Activated naive CD4-positive, alpha-beta T cell treated with anti-CD3 and anti-CD28 coated beads for 36 hours (primary cell): ENCODE data around the gene RNASE11. TPM values are rescaled to one million over a fixed set of nuclear protein-coding genes. Genes with fewer than 3 reads are reported as not detected.
"Not testable (repeated sequence)": the region's sequence is repeated elsewhere in the genome, so short reads cannot be mapped to it uniquely, and the experiment has no call there.

Experiments
- CTCF ChIA-PET: fragments of 350-600 bp; sonication (Branson Sonifier 250); formaldehyde crosslinking; loops from one replicate; lab custom pipeline; 2021; ENCODE audit warnings: antibody characterized with exemption; lab: Charles Lee
- DNase-seq: peaks from one replicate; pipeline ENCODE4 v3.0.0-alpha.2; 2020
- H3K27ac Mint-ChIP-seq: one replicate; pipeline ENCODE4 v1.8.0; 2021; ENCODE audit warnings: mild to moderate bottlenecking, mixed read lengths
- H3K27me3 Mint-ChIP-seq: one replicate; pipeline ENCODE4 v1.8.0; 2021; ENCODE audit warnings: low read depth, mixed read lengths
- H3K36me3 Mint-ChIP-seq: one replicate; pipeline ENCODE4 v1.8.0; 2021; ENCODE audit warnings: low read depth, mixed read lengths
- H3K4me1 Mint-ChIP-seq: one replicate; pipeline ENCODE4 v1.8.0; 2021; ENCODE audit warnings: low read depth, mixed read lengths
- H3K4me3 Mint-ChIP-seq: one replicate; pipeline ENCODE4 v1.8.0; 2021; ENCODE audit warnings: mild to moderate bottlenecking, moderate library complexity, mixed read lengths
- H3K9me3 Mint-ChIP-seq: one replicate; pipeline ENCODE4 v1.8.0; 2021; ENCODE audit warnings: mixed read lengths
- intact Hi-C: fragments of 100-400 bp; cut with micrococcal nuclease; formaldehyde crosslinking; loops from one replicate; pipeline ENCODE4 v1.15.1; 2023
- total RNA-seq, 2 experiments: library from RNA; stranded (reverse); gene quantifications; one replicate each; pipeline ENCODE4 v1.2.3, GENCODE V29; 2021

RNASE11 gene
- total RNA-seq, 2 experiments from 2014 or later = not detected

- H3K27me3 Mint-ChIP-seq = peaks cover 21% of the 10 kb centered on the region
- CTCF ChIA-PET = interaction anchor here (3.6 kb wide), 1 partner anchor 11 kb away, joined by 23 read pairs; no protein-coding TSS in a partner anchor
Observed at GRCh38 chr14:20624495-20625070, 36.8 kb upstream of the RNASE11 start.

GRCh38 chr14:20623798-20624197, 36.0 kb upstream of the RNASE11 start:
- Mint-ChIP-seq H3K4me3 (peak overlapping the region; percentile 76), H3K4me1 (peaks cover 65% of the 10 kb centered on the region), H3K36me3 (no peaks in the 10 kb centered on the region), H3K9me3 (peaks cover 3% of the 10 kb centered on the region), H3K27ac (no peak overlapping the region), H3K27me3 (peaks cover 21% of the 10 kb centered on the region)
- peak; percentile 66 for DNase-seq
- intact Hi-C loops = loop anchor here (2.0 kb wide), 1 partner anchor 39 kb away; no protein-coding TSS in a partner anchor
- CTCF ChIA-PET = interaction anchor here (1.8 to 3.6 kb wide), 2 partner anchors 10 to 34 kb away, joined by 5 to 23 read pairs; no protein-coding TSS in a partner anchor

More at GRCh38 chr14:20624495-20625070, 36.8 kb upstream of the RNASE11 start:
- no peaks in the 10 kb centered on the region for H3K36me3 Mint-ChIP-seq
- peak; percentile 70 for DNase-seq
- peak overlapping the region; percentile 75 for H3K27ac Mint-ChIP-seq
- H3K4me3 Mint-ChIP-seq = peak overlapping the region; percentile 76
- H3K9me3 Mint-ChIP-seq = peaks cover 3% of the 10 kb centered on the region
- intact Hi-C loops = loop anchor here (1.0 to 2.0 kb wide), 4 partner anchors 9 to 59 kb away; no protein-coding TSS in a partner anchor
- H3K4me1 Mint-ChIP-seq = peaks cover 65% of the 10 kb centered on the region

DNA sequence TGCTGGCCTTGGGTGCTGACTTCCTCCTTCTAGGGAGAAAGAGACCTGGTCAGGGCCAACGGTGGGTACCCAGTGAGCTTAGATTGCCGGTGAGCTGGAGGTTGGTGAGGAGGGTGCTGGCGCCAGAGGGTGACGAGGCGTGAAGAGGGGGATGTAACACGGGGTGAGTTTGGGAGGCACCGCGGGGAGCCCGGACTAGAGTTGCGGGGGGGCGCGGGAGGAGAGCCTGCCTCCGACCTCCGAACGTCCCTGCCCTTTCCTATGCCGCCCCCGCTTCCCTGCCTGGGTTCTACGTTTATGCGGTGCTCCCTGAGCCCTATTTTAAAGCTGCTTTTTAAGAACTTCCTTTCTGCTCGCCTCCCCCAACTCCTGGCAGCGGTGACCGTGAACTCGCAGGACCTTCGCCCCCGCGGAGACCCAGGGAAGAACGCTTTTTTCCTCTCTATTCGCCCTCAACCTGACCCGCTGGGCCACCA, 35.1 kb upstream of the RNASE11 start:
- CTCF ChIA-PET = interaction anchor here (0.8 to 3.6 kb wide), 6 partner anchors 9 to 292 kb away, joined by 3 to 23 read pairs (median 4); no protein-coding TSS in a partner anchor
- Mint-ChIP-seq H3K4me3 (peak overlapping the region; percentile 62), H3K27ac (no peak overlapping the region), H3K4me1 (peaks cover 61% of the 10 kb centered on the region), H3K36me3 (no peaks in the 10 kb centered on the region), H3K27me3 (peaks cover 14% of the 10 kb centered on the region), H3K9me3 (peaks cover 3% of the 10 kb centered on the region)
- DNase-seq = peak; percentile 29
- intact Hi-C loops = no loop called here

DNA sequence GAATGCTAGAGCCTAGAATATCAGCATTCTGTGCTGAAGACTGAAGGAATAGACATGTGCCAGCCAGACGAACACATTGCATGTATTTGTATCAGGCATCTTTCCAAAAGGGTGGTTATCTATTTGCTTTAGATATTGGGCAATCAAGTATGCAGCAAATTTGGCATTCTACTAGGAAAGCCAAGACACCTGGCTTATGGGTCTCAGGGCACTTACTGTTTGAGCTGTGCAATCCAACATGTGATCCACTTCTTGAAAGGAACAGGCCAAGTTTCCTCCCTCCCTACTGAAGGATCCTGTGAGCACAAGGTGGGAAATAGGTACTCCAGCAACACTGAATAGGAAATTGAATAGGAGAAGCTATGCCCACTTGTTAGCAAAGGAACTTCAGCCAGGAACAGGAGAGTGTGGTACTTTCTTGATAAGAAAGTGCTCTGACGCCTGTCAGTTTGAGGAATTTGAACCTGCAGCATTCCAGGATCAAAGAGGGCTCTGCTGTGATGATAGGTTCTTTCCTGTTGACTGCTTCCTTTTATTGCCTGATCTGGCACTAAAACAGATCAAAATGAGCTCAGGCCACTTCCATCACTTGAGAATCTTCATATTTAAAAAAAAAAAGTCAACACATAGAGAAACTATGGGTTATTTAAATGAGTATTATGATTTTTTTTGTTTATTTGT, 33.1 kb upstream of the RNASE11 start:
- Mint-ChIP-seq H3K27ac (no peak overlapping the region), H3K4me1 (peaks cover 45% of the 10 kb centered on the region), H3K4me3 (no peak overlapping the region), H3K9me3 (peaks cover 3% of the 10 kb centered on the region), H3K36me3 (no peaks in the 10 kb centered on the region), H3K27me3 (peaks cover 8% of the 10 kb centered on the region)
- DNase-seq = no peak
- intact Hi-C loops = no loop called here
- CTCF ChIA-PET = interaction anchor here (1.5 to 3.6 kb wide), 2 partner anchors 7 to 12 kb away, joined by 3 to 23 read pairs; no protein-coding TSS in a partner anchor

DNA sequence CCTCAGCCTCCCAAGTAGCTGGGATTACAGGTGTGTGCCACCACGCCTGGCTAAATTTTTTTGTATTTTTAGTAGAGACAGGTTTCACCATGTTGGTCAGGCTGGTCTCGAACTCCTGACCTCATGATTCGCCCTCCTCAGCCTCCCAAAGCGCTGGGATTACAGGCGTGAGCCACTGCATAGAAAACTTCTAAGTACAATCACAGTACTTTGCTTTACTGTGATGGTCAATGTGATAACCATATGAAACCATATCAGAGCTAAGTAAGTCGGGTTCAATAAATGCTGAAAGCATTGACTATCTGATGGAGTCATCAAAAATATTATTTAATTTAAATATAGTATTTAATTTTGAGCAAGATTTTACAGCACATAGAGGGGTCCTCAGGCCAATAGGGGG, 31.9 kb upstream of the RNASE11 start:
- intact Hi-C loops, H3K4me3 Mint-ChIP-seq, H3K9me3 Mint-ChIP-seq, H3K36me3 Mint-ChIP-seq, H3K27me3 Mint-ChIP-seq, DNase-seq, H3K27ac Mint-ChIP-seq: not testable (repeated sequence)
- H3K4me1 Mint-ChIP-seq = peaks cover 34% of the 10 kb centered on the region
- CTCF ChIA-PET = interaction anchor here (1.0 to 1.5 kb wide), 2 partner anchors 11 to 72 kb away, joined by 3 read pairs; no protein-coding TSS in a partner anchor

GRCh38 chr14:20618271-20618749, 30.5 kb upstream of the RNASE11 start:
- H3K27ac Mint-ChIP-seq = no peak overlapping the region
- peaks cover 25% of the 10 kb centered on the region for H3K4me1 Mint-ChIP-seq

GRCh38 chr14:20617138-20618003, 29.6 kb upstream of the RNASE11 start:
- H3K4me1 Mint-ChIP-seq = peaks cover 16% of the 10 kb centered on the region
- no peak for DNase-seq
- H3K27me3 Mint-ChIP-seq = no peaks in the 10 kb centered on the region
- no peak overlapping the region for H3K4me3 Mint-ChIP-seq
- no peak overlapping the region for H3K27ac Mint-ChIP-seq
- H3K9me3 Mint-ChIP-seq = peaks cover 3% of the 10 kb centered on the region
- CTCF ChIA-PET = interaction anchor here (0.9 kb wide), 1 partner anchor 74 kb away, joined by 3 read pairs; no protein-coding TSS in a partner anchor
- intact Hi-C loops = no loop called here
- no peaks in the 10 kb centered on the region for H3K36me3 Mint-ChIP-seq

More at GRCh38 chr14:20618271-20618749, 30.5 kb upstream of the RNASE11 start:
- H3K36me3 Mint-ChIP-seq = no peaks in the 10 kb centered on the region
- H3K9me3 Mint-ChIP-seq = peaks cover 3% of the 10 kb centered on the region
- no peak overlapping the region for H3K4me3 Mint-ChIP-seq
- DNase-seq = no peak
- intact Hi-C loops = no loop called here
- CTCF ChIA-PET = no interaction called here
- H3K27me3 Mint-ChIP-seq = peaks cover 2% of the 10 kb centered on the region

DNA sequence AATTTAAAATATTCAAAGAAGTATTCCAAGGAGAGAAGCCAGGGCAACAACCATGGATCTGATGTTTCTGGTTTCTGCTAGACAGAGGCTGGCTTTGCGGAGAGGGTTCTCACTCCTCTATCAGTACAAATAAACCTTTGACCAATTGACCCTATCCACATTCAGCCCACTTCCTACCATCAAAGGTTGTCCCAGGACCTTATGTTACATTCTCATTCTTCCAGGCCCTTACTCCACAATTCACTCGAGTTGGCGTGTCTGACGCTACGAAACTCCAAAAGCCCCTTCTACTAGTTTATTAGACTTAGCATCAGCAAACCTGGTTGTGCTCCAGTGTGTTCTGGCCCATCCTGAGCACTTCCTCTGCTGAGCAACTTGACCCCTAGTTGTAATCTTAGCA, 28.2 kb upstream of the RNASE11 start:
- no peaks in the 10 kb centered on the region for H3K27me3 Mint-ChIP-seq
- no peak overlapping the region for H3K4me3 Mint-ChIP-seq
- H3K4me1 Mint-ChIP-seq = peaks cover 10% of the 10 kb centered on the region
- CTCF ChIA-PET = interaction anchor here (0.6 to 0.9 kb wide), 3 partner anchors 20 to 75 kb away, joined by 3 to 4 read pairs (median 3); no protein-coding TSS in a partner anchor
- H3K36me3 Mint-ChIP-seq = no peaks in the 10 kb centered on the region
- DNase-seq = no peak
- no peak overlapping the region for H3K27ac Mint-ChIP-seq
- H3K9me3 Mint-ChIP-seq = no peaks in the 10 kb centered on the region
- intact Hi-C loops = no loop called here

DNA sequence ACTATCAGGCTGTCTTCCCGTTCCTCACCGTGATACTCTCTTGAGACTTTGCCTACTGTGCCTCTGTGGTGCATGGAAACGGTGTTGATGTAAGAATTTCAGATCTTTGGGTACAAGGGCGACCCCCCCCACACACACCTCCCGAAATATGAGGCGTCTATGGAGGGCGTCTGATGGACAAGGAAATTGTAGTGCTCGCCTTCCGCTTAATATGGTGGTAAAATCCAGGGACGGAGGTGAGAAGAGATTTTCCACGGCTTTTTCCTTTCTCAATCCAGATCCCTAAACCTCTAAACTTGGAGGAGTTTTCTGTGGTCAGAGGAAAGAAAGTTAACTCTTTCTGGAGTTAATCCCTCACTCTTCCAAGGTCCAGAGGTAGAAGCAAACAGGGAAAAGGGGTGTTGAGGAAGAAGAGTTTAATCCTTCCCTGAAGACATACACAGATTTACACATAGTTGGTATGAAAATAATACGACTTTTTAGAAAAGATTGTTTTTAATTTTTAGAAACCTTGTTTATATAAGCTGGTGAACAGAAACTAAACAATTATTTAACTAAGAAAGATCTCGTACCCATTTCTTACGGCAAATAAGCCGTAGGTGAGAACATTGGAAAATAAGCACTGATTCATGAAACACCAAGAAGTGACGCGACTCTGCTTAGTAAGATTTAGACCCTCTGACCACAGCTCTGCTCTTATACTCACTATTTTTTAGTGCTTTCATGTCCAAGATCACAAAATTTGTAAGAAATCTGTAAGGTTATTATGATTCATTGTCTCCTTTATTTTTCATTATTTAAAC, 26.4 kb upstream of the RNASE11 start:
- DNase-seq = no peak
- Mint-ChIP-seq H3K4me3 (no peak overlapping the region), H3K4me1 (peaks cover 10% of the 10 kb centered on the region), H3K36me3 (no peaks in the 10 kb centered on the region), H3K27me3 (no peaks in the 10 kb centered on the region), H3K9me3 (no peaks in the 10 kb centered on the region), H3K27ac (no peak overlapping the region)
- CTCF ChIA-PET = interaction anchor here (0.6 to 2.7 kb wide), 14 partner anchors 9 to 287 kb away, joined by 3 to 23 read pairs (median 4); partner anchors contain the start of gene RNASE4
- intact Hi-C loops = loop anchor here (5.0 kb wide), 2 partner anchors 168 to 258 kb away; partner anchors contain the start of gene RNASE6

DNA sequence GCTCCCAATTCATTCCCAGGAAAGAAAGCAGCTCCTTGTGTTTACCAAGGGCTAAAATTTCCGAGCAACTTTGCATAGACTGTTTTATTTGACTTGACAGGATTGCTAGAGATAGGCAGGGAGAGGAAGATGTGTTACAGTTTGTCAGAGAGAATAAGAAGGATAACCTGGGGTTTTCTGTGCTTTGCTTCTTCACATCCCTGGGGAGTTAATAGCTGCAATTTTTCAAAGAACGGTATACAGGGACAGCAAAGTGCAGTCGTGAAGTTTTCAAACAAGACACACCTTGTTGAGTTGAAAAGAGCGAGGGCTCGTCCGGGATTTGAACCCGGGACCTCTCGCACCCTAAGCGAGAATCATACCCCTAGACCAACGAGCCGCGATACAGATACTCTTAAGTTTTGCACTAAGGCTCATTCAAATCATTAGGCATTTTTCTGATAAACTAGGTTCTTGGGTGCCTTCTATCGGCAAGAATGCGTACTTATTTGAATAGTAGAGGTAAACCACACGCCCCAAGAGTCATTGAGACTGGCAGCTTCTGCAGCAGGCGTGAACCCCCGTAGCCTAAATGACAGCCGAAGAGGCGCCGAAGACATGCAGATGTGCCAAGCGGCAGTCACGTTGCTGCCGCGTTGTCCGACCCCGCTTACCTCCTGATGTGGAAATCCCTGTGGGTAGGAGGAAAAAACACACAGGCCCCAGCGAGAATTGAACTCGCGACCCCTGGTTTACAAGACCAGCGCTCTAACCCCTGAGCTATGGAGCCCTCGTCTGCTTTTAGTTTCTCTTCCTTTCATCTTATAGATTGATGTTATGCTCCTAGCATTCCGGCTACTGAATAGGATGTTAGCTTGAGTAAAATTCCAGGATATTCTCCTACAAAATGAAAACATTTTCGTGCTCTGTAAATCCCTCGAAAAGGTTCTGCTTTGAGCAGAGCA, 25.6 kb upstream of the RNASE11 start:
- CTCF ChIA-PET = interaction anchor here (0.5 to 2.7 kb wide), 25 partner anchors 10 to 286 kb away, joined by 3 to 23 read pairs (median 4); partner anchors contain the start of genes ANG, CCNB1IP1 and RNASE4
- no peaks in the 10 kb centered on the region for H3K27me3 Mint-ChIP-seq
- DNase-seq = peak; percentile 92
- no peak overlapping the region for H3K27ac Mint-ChIP-seq
- no peaks in the 10 kb centered on the region for H3K36me3 Mint-ChIP-seq
- H3K4me3 Mint-ChIP-seq = no peak overlapping the region
- peaks cover 10% of the 10 kb centered on the region for H3K4me1 Mint-ChIP-seq
- no peaks in the 10 kb centered on the region for H3K9me3 Mint-ChIP-seq
- intact Hi-C loops = loop anchor here (1.0 to 5.0 kb wide), 16 partner anchors 12 to 358 kb away; partner anchors contain the start of genes APEX1, CCNB1IP1, PARP2 and PIP4P1
